NCI-H1092 treated with DMSO at 0.1 percent for 48 hours (cell line): ENCODE results near the gene BPIFB2.
"Not testable (repeated sequence)": the region's sequence is repeated elsewhere in the genome, so short reads cannot be mapped to it uniquely, and the experiment has no call there.

Source experiments
- DNase-seq: peaks from one replicate; lab custom pipeline; 2025; lab: John Stamatoyannopoulos, UW

The BPIFB2 gene

DNA sequence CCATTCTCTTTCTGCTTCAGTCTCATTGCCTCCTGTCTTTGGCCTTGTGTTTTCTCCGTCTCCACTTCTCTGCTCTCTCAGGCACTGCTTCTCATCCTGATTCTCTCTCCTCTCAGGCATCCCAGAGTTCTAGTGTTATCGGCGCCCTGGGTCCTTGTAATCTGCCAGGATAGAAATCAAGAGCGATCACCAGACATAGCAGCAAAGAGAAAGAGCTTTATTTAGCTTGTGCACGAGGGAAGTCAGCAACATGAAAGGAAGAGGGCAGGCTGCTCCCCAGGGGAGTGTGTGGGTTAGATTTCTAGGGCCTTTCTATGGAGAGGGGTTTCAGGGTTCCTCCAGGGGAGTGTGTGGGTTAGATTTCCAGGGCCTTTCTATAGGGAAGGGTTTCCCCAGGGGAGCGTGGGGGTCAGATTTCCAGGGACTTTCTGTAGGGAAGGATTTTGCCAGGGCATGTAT is 35.8 kb upstream of the BPIFB2 start:
- DNase-seq = peak; percentile 25

GRCh38 chr20:32972181-32973076 is 35.1 kb upstream of the BPIFB2 start:
- no peak for DNase-seq

DNA sequence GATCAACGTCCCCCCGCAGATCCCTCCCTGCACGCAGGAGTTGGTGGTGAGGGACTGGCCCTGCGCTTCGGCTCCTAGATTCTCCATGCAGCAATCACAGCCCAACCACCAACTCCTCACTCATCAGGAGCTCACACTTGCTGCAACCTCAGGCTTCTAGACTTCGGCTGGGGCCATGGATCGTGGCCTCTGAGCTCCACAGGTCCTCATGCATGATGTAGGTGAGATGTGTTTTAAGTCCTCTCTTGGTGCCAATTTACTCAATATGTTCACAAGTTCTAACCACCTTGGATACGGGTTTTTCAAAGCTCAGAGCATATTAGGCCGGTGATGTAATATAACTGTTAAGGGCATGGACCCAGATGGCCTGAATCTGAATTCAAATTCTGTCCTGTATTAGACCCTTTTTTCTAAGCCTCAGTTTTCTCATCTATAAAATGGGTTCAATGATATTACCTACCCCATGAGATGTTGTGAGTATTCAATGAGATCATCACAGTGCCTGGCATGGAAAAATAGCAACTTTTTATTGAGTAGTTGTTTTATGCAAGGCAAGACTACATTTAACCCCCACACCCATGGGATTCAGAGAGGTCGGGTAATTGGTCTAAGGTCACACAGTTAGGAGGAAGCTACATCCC is 34.3 kb upstream of the BPIFB2 start:
- no peak for DNase-seq

- not testable (repeated sequence) for DNase-seq
Observed at GRCh38 chr20:32974204-32975064, 33.1 kb upstream of the BPIFB2 start.

GRCh38 chr20:32975121-32975520 is 32.4 kb upstream of the BPIFB2 start:
- DNase-seq = not testable (repeated sequence)

DNA sequence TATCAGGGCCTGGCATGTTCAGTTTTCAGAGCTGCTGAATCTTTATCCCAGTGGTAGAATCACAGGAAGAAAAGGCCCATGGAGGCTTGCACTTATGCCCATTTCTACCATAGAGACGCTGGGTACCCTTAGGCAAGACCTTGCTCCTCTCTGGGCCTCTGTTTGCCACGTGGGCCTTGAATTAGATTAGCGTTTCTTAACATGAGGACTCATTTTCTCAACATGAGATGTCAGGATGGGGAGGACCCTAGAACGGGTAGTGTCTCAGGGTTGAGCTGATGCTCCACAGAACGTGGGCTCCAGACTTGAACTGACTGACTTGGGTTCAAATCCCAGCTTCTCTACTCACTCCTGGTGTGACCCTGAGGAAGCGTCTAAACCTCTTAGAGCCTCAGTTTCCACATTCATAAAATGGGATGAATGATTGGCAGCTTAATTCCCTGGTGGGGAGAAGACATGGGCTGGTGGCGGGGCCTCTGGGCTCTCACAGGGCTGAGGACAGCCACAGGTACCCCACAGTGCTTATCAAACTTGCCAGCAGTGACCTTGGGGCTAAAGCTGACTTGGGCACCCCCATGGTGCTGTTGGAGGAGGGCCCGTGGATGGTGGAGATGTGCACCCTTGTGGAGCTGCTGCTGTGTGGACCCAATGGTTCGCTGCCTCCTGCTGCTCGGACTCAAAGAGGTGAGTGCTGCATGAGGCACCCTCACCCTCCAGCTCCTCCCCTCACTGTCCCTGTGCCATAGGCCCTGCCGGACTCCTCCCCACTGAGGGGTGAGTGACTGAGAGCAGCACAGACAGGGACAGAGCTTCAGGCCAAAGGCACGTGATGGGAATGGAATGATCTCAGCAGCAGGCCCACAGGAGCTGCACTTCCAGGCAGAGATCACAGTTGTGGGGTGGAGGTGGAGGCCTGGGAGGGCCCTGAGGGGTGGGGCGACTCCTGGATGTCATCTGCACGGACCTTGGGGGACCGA is 31.5 kb upstream of the BPIFB2 start:
- no peak for DNase-seq

DNA sequence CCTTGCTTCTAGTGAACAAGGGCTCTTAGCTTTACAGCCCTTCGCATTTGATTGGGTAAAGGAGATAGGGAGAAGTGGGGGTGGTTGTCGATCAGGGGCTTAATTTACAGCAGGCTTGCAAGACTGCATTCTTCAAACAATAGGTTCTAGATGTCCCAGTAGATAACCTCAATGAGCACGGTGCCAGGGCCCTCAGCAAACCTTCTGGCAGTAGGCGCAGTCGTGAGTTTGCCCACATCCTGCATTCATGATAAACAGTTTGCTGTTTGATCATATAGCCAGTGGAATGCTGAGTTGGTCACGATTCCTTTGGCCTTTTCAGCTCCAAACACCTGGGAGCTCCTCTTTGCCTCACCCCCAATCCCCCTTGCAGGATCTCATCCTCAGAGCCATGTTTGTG is 30.8 kb upstream of the BPIFB2 start:
- no peak for DNase-seq

GRCh38 chr20:32977281-32978008 is 30.1 kb upstream of the BPIFB2 start:
- DNase-seq = no peak

GRCh38 chr20:32978009-32978335 is 29.5 kb upstream of the BPIFB2 start:
- DNase-seq = no peak

GRCh38 chr20:32979201-32979998 is 28.1 kb upstream of the BPIFB2 start:
- DNase-seq = no peak

- DNase-seq = peak; percentile 87
Observed at GRCh38 chr20:32980131-32980941, 27.2 kb upstream of the BPIFB2 start.

DNA sequence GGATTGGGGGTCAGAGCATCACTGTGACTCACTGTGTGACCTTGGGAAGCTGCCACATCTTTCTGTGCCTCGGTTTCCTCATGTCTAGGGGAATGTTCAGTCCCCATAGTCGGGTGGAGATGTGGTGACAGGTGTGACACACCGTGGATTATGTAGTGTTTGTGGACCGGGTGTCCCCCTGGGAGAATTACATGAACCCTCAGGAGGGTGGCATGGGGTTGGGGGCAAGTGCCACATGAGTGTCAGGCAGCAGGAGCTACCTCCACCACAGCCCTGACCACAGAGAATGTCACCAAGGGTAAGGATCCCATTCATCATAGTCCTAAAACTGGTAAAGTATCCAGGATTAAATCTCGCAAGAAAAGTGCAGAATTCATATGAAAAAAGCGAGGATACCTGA is 26.5 kb upstream of the BPIFB2 start:
- no peak for DNase-seq

DNA sequence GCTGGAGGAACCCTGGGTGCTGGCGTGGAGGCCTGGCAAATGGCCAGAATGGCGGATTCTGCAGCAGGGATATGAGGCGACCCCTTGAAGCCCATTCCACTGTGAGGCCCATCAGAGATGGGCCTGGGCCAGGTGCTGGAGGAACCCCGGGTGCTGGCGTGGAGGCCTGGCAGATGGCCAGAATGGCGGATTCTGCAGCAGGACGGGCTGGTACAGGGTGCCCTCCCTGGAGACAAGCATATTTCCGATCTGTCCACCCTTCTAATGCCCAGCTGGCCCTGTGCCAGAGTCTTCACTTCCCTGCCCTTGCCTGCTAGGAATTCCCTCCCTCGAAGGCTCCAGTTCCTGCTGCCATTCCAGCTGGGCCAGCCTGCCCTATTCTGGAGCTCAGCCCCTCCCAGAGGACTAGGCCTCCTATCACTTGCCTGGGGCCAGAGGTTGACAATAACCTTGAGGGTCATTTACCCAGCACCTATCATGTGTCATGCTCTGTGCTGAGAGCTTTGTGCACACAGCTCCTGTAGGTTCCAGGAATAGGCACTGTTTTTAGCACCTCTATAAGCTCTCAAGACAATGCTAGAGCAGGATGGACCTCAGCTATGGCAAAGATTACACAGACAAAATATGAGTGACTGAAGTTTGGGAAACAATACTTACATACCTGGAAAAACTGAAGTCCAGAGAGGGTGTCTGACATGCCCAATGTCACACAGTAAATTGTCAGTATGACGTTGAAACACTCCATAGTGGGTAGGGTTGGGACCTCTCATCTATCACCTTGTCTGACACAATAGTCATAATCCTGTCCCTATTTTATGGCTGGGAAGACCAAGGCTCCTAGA is 24.7 kb upstream of the BPIFB2 start:
- DNase-seq = peak; percentile 68

- no peak for DNase-seq
Observed at GRCh38 chr20:32983459-32984112, 23.9 kb upstream of the BPIFB2 start.

DNA sequence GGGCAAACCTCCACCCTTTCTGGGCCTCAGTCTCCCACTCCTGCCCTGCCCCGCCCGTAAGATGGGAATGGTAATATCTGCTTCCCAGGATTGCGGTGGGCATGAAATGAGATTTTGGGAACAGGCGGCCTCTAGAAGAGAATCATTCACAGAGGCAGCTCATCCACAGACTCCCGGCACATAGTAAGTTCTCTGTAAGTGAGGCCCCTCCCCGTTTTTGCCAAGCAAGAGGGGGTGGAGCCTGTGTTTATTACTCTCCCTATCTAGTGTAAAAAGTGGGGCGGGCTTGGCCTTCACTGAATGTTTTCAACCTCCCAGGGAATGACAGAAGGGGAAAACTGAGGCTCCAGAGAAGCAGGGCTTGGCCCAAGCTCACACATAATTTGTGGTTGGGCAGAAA is 23.3 kb upstream of the BPIFB2 start:
- DNase-seq = no peak

- no peak for DNase-seq
Observed at GRCh38 chr20:32984631-32985354, 22.7 kb upstream of the BPIFB2 start.

DNA sequence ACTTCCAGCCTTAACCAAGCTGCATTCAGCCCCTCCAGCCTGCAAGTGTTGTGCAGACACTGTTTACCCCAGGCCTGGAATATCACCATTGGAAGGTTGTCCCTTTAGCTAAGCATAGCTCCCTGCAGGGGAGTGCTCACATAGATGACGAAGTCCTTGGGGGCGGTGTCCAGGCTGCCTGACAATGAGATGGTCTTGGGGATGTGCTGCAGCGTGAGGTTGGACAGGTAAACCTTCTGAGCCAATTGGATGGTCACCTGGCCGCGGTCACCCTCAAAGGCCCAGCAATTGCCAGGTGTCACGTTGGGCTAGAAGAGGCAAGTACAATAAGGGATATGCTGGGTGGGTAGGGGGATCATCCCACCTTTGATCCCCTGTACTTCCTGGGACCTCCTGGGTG is 21.9 kb upstream of the BPIFB2 start:
- DNase-seq = no peak
